GM12878 (cell line): ENCODE results near the gene RNF150. TPM values are rescaled to one million over a fixed set of nuclear protein-coding genes. Genes with fewer than 3 reads are reported as not detected.
A peak's percentile ranks its signal among the peaks of the same experiment; 100 is the strongest.

Experiments
- ATF3 ChIP-seq: IDR thresholded peaks from 2 replicates; pipeline ENCODE4 v1.6.1; 2011; ENCODE audit warnings: low read depth, mild to moderate bottlenecking, low read length, moderate library complexity, borderline replicate concordance; ENCODE audit errors: extremely low read depth
- BCL11A ChIP-seq: IDR thresholded peaks from 2 replicates; pipeline ENCODE4 v1.6.1; 2011; ENCODE audit warnings: low read depth, low read length
- CREB1 ChIP-seq: IDR thresholded peaks from 2 replicates; pipeline ENCODE4 v1.6.1; 2012; ENCODE audit warnings: low read depth, mild to moderate bottlenecking, inconsistent platforms
- CTCF ChIP-seq, 3 experiments: IDR thresholded peaks in 2 of 3; conservative IDR thresholded peaks in 1 of 3; 2 replicates each; pipeline ENCODE4 v1.5.1; 2011; ENCODE audit warnings: low read depth in 3 of 3, low read length in 3 of 3, mild to moderate bottlenecking in 3 of 3, control low read depth in 2 of 3, moderate library complexity in 2 of 3, inconsistent platforms in 1 of 3, mixed read lengths in 1 of 3; ENCODE audit not compliant: control insufficient read depth in 2 of 3, insufficient read depth in 1 of 3; ENCODE audit errors: extremely low read depth in 1 of 3
- CUX1 ChIP-seq: IDR thresholded peaks from 2 replicates; pipeline ENCODE4 v1.6.1; 2012; ENCODE audit warnings: improper control_type of control experiment, low read depth, low read length; ENCODE audit not compliant: insufficient replicate concordance
- HCFC1 ChIP-seq: fragments of 150-350 bp; IDR thresholded peaks from 2 replicates; pipeline ENCODE4 v1.6.1; 2014; ENCODE audit warnings: low read length
- IRF4 ChIP-seq: IDR thresholded peaks from 2 replicates; pipeline ENCODE4 v1.6.1; 2011; ENCODE audit warnings: low read depth, low read length
- NFIC ChIP-seq: IDR thresholded peaks from 2 replicates; pipeline ENCODE4 v1.6.1; 2012; ENCODE audit warnings: low read depth, mild to moderate bottlenecking, inconsistent platforms, low read length, moderate library complexity
- PML ChIP-seq: IDR thresholded peaks from 2 replicates; pipeline ENCODE4 v1.6.1; 2012; ENCODE audit warnings: low read length, inconsistent platforms
- RB1 ChIP-seq: fragments of 450-650 bp; formaldehyde crosslinking; IDR thresholded peaks from 2 replicates; pipeline ENCODE4 v1.6.1; 2017; ENCODE audit warnings: mild to moderate bottlenecking, borderline replicate concordance
- RCOR1 ChIP-seq: conservative IDR thresholded peaks from 2 replicates; pipeline ENCODE4 v1.6.1; 2012; ENCODE audit warnings: low read depth, low read length, improper control_type of control experiment
- RFX5 ChIP-seq: IDR thresholded peaks from 2 replicates; pipeline ENCODE4 v1.6.1; 2011; ENCODE audit warnings: low read depth, low read length, improper control_type of control experiment
- SKIL ChIP-seq: fragments of 450-650 bp; IDR thresholded peaks from 2 replicates; pipeline ENCODE4 v1.6.1; 2017; ENCODE audit warnings: mild to moderate bottlenecking, low read depth, inconsistent platforms; ENCODE audit not compliant: poor library complexity, severe bottlenecking
- WRNIP1 ChIP-seq: IDR thresholded peaks from 2 replicates; pipeline ENCODE4 v1.6.1; 2011; ENCODE audit warnings: low read depth, low read length, improper control_type of control experiment, borderline replicate concordance
- ZBTB11 ChIP-seq: fragments of 450-650 bp; formaldehyde crosslinking; IDR thresholded peaks from 2 replicates; pipeline ENCODE4 v1.5.0; 2022; ENCODE audit warnings: mild to moderate bottlenecking, missing genetic modification characterization
- ZNF217 ChIP-seq: fragments of 450-650 bp; IDR thresholded peaks from 2 replicates; pipeline ENCODE4 v1.6.1; 2017; ENCODE audit warnings: antibody characterized with exemption, mild to moderate bottlenecking
- ZNF622 ChIP-seq: fragments of 450-650 bp; IDR thresholded peaks from 2 replicates; pipeline ENCODE4 v1.6.1; 2017; ENCODE audit warnings: mild to moderate bottlenecking, inconsistent platforms
- polyA plus RNA-seq, 11 experiments: library from polyadenylated mRNA; depleted of rRNA in 4 of 11; unstranded in 6 of 11; stranded (reverse) in 5 of 11; fragments of >200 nt; fragmentation: Nextera tagmentation in 4 of 11; fragmentation: Illumina TruSeq in 1 of 11; extraction: Ambion mirVana in 4 of 11; extraction: Trizol in 1 of 11; gene quantifications; 1 replicate in 1 of 11; 2 replicates in 10 of 11; pipeline versions ENCODE4 v1.2.1 to v1.2.3, GENCODE V29; 2011 to 2016; ENCODE audit warnings: inconsistent platforms in 2 of 11, missing spikeins in 2 of 11, low read depth in 1 of 11
- total RNA-seq, 4 experiments: library from RNA; depleted of rRNA in 3 of 4; stranded (reverse); fragments of >200 nt in 3 of 4; fragmentation: Illumina TruSeq in 1 of 4; extraction: Trizol in 1 of 4; gene quantifications; 2 replicates each; pipeline versions ENCODE4 v1.2.1 to v1.2.3, GENCODE V29; 2013 to 2021

Gene RNF150
- total and polyA plus RNA-seq, 10 of the 15 experiments (the other 5 are each of a cell fraction or from before 2014, with no cell fraction given), result 0.01 to 2.3 (median 0.04) TPM; not detected in 6

GRCh38 chr4:140851032-140851636, 282.1 kb downstream of the RNF150 start (continued):
- TF ChIP-seq CUX1, result no peak
- TF ChIP-seq WRNIP1, result no peak
- no peak for TF ChIP-seq ATF3
- no peak for TF ChIP-seq RCOR1
- no peak for TF ChIP-seq ZNF622
- TF ChIP-seq SKIL, result peak; percentile 28
- no peak for TF ChIP-seq RFX5
- no peak for TF ChIP-seq ZBTB11 (CRISPR knock-in tag)
- TF ChIP-seq RB1, result no peak
- no peak for TF ChIP-seq ZNF217
- peak; percentile 65 to 83 (median 68) for TF ChIP-seq CTCF (IDR thresholded peaks at IDR 0.05 in 2 of 3, conservative IDR thresholded peaks at IDR 0.05 in 1 of 3; ENCODE audit: control insufficient read depth in 2 of 3, extremely low read depth in 1 of 3, insufficient read depth in 1 of 3, low read depth in 3 of 3, low read length in 3 of 3)
- TF ChIP-seq HCFC1, result no peak
- TF ChIP-seq IRF4, result no peak
- TF ChIP-seq BCL11A, result no peak
- TF ChIP-seq CREB1, result 0 out of 2 replicates have a peak, but pooled peaks have one; percentile 28
- TF ChIP-seq PML, result no peak
- no peak for TF ChIP-seq NFIC
